Activated B cell treated with CpG ODN at 0.5 μM for 24 hours (primary cell): ENCODE results near the gene EPGN. TPM values are rescaled to one million over a fixed set of nuclear protein-coding genes. Genes with fewer than 3 reads are reported as not detected.

Experiments used
- ATAC-seq: fragments of 200-7000 bp; cut with Tn5 transposase; one replicate; pipeline ENCODE4 v1.10.0; 2021; ENCODE audit warnings: low read depth, mild to moderate bottlenecking, moderate library complexity
- CTCF ChIA-PET: fragments of 350-600 bp; sonication (Branson Sonifier 250); formaldehyde crosslinking; loops from one replicate; lab custom pipeline; 2021; ENCODE audit warnings: antibody characterized with exemption; lab: Charles Lee
- POLR2A ChIA-PET: fragments of 350-600 bp; sonication (Branson Sonifier 250); formaldehyde crosslinking; loops from one replicate; lab custom pipeline; 2021; ENCODE audit warnings: antibody characterized with exemption; lab: Charles Lee
- DNase-seq: peaks from one replicate; pipeline ENCODE4 v3.0.0; 2022
- H3K27ac Mint-ChIP-seq: one replicate; pipeline ENCODE4 v1.8.0; 2020; ENCODE audit warnings: mixed read lengths
- H3K27me3 Mint-ChIP-seq: one replicate; pipeline ENCODE4 v1.8.0; 2021; ENCODE audit warnings: mixed read lengths
- H3K36me3 Mint-ChIP-seq: one replicate; pipeline ENCODE4 v1.8.0; 2021; ENCODE audit warnings: low read depth, mixed read lengths
- H3K4me1 Mint-ChIP-seq: one replicate; pipeline ENCODE4 v1.8.0; 2021; ENCODE audit warnings: mixed read lengths
- H3K4me3 Mint-ChIP-seq: one replicate; pipeline ENCODE4 v1.8.0; 2020; ENCODE audit warnings: mild to moderate bottlenecking, mixed read lengths
- H3K9me3 Mint-ChIP-seq: one replicate; pipeline ENCODE4 v1.8.0; 2020; ENCODE audit warnings: mixed read lengths
- CTCF ChIP-seq: fragments of 200-600 bp; IDR thresholded peaks from one replicate; pipeline ENCODE4 v1.8.0; 2022; ENCODE audit warnings: antibody characterized with exemption, mild to moderate bottlenecking
- intact Hi-C: fragments of 100-400 bp; cut with micrococcal nuclease; formaldehyde crosslinking; loops from one replicate; pipeline ENCODE4 v1.15.1; 2024
- total RNA-seq: library from RNA; stranded (reverse); gene quantifications from 2 replicates; pipeline ENCODE4 v1.2.3, GENCODE V29; 2022

The EPGN gene
- total RNA-seq, 1 donor from 2014 or later = not detected

DNA sequence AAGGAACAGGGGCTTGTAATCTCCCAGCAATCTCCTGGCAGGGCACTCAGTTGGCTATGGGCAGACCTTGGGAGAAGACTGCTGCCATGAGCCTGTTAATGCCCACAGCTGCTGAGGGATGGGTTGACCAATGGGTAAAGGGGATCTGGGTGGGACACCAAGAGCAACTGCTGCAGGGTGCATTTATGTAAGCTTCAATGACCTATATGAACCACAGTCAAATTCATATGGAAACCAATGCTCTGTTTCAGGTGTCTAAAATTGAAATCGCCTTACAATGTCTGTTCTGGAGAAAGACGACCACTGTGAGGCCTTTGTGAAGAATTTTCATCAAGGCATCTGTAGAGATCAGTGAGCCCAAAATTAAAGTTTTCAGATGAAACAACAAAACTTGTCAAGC lies 6.1 kb downstream of the EPGN start:
- H3K36me3 Mint-ChIP-seq = no peaks in the 10 kb centered on the region
- no peak for DNase-seq
- H3K27ac Mint-ChIP-seq = no peak overlapping the region
- H3K9me3 Mint-ChIP-seq = no peaks in the 10 kb centered on the region
- CTCF ChIA-PET = interaction anchor here (1.7 kb wide), 1 partner anchor 125 kb away, joined by 6 read pairs; no protein-coding TSS in a partner anchor
- POLR2A ChIA-PET = no interaction called here
- TF ChIP-seq CTCF = no peak
- H3K4me3 Mint-ChIP-seq = no peak overlapping the region
- H3K27me3 Mint-ChIP-seq = no peaks in the 10 kb centered on the region
- H3K4me1 Mint-ChIP-seq = peaks cover 4% of the 10 kb centered on the region
- no peak for ATAC-seq
- intact Hi-C loops = loop anchor here (5.0 to 10.0 kb wide), 2 partner anchors 587 to 650 kb away; no protein-coding TSS in a partner anchor

- Mint-ChIP-seq H3K4me1 (no peaks in the 10 kb centered on the region), H3K4me3 (no peak overlapping the region), H3K36me3 (no peaks in the 10 kb centered on the region), H3K27ac (no peak overlapping the region), H3K9me3 (no peaks in the 10 kb centered on the region), H3K27me3 (no peaks in the 10 kb centered on the region)
- DNase-seq (no peak), ATAC-seq (no peak)
- intact Hi-C loops = loop anchor here (5.0 to 10.0 kb wide), 2 partner anchors 588 to 650 kb away; no protein-coding TSS in a partner anchor
- POLR2A ChIA-PET = interaction anchor here (0.6 kb wide), 1 partner anchor 828 kb away, joined by 5 read pairs; no protein-coding TSS in a partner anchor
- CTCF ChIA-PET = interaction anchor here (1.7 kb wide), 1 partner anchor 126 kb away, joined by 6 read pairs; no protein-coding TSS in a partner anchor
- no peak for TF ChIP-seq CTCF
These were observed 6.7 kb downstream of the EPGN start for GRCh38 chr4:74314944-74315343.

GRCh38 chr4:74315376-74315775 lies 7.1 kb downstream of the EPGN start:
- Mint-ChIP-seq H3K4me3 (no peak overlapping the region), H3K27ac (no peak overlapping the region), H3K9me3 (no peaks in the 10 kb centered on the region), H3K36me3 (no peaks in the 10 kb centered on the region), H3K27me3 (peaks cover under 1% of the 10 kb centered on the region), H3K4me1 (no peaks in the 10 kb centered on the region)
- DNase-seq (no peak), ATAC-seq (no peak)
- intact Hi-C loops = loop anchor here (10.0 kb wide), 1 partner anchor 651 kb away; no protein-coding TSS in a partner anchor
- CTCF ChIA-PET = interaction anchor here (1.7 kb wide), 1 partner anchor 126 kb away, joined by 6 read pairs; no protein-coding TSS in a partner anchor
- no peak for TF ChIP-seq CTCF
- POLR2A ChIA-PET = interaction anchor here (0.6 kb wide), 1 partner anchor 828 kb away, joined by 5 read pairs; no protein-coding TSS in a partner anchor

DNA sequence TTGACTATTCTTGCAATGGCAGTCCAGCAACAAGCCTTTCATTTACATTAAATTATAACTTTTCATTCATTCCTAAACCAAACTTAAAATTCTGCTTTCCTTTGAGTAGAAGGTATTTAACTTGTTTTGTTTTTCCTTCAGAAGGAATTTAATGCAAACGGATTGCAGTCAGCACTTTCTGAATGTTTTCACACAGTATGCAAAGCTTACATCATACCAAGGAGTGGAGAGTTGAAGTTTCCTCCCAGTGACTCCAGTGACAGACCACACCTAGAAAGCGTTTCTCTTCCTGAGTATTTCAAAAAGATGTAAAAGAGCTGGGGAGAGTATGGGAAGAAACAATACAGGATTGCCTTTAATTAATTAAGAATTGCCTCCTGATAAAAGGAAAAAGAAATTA lies 8.1 kb downstream of the EPGN start:
- intact Hi-C loops = loop anchor here (10.0 kb wide), 1 partner anchor 652 kb away; no protein-coding TSS in a partner anchor
- no peaks in the 10 kb centered on the region for H3K4me1 Mint-ChIP-seq
- no peak overlapping the region for H3K27ac Mint-ChIP-seq
- DNase-seq = no peak
- no peak overlapping the region for H3K4me3 Mint-ChIP-seq
- ATAC-seq = no peak
- no peaks in the 10 kb centered on the region for H3K36me3 Mint-ChIP-seq
- H3K9me3 Mint-ChIP-seq = no peaks in the 10 kb centered on the region
- ChIA-PET POLR2A (no interaction called here), CTCF (no interaction called here)
- H3K27me3 Mint-ChIP-seq = peaks cover 7% of the 10 kb centered on the region
- no peak for TF ChIP-seq CTCF

DNA sequence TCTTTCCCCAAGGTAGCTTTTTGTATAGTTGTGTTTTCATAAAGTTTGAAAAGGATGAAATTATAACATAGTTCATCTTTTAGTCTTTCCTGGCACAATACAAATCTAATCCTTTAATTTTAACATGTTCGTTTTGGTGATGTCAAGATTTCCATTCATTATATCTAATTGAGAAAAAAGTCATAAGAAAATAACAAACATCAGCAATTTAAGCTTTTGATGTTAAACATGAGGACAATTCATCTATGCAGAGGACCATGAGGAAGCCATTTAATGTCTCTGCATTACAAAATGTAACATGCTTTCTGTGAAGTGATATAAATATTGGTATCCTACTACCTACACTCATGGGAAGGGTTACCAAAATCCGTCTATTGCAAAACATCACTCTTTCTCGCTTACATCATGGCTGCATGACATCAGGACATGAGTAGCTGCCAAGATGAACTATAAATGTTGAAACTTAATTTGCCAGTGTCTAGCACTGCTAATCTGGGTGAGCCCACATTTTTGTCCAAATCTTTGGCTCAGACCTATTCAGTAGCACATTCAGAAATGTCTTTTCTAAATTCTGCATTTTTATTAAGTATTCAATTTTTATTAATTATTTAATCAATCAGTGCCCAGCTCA lies 9.5 kb downstream of the EPGN start:
- ATAC-seq (no peak), DNase-seq (no peak)
- H3K4me3 Mint-ChIP-seq = no peak overlapping the region
- ChIA-PET POLR2A (no interaction called here), CTCF (no interaction called here)
- no peaks in the 10 kb centered on the region for H3K9me3 Mint-ChIP-seq
- intact Hi-C loops = loop anchor here (10.0 kb wide), 1 partner anchor 653 kb away; no protein-coding TSS in a partner anchor
- peaks cover 13% of the 10 kb centered on the region for H3K27me3 Mint-ChIP-seq
- H3K36me3 Mint-ChIP-seq = no peaks in the 10 kb centered on the region
- H3K4me1 Mint-ChIP-seq = no peaks in the 10 kb centered on the region
- no peak overlapping the region for H3K27ac Mint-ChIP-seq
- TF ChIP-seq CTCF = no peak
